K562 (cell line): Measurements from ENCODE around the gene TENM4. TPM values are rescaled to one million over a fixed set of nuclear protein-coding genes. Genes with fewer than 3 reads are reported as not detected.

Source experiments
- ATAC-seq: fragments of 200-7000 bp; cut with Tn5 transposase; 3 replicates; pipeline ENCODE4 v1.9.1; 2020; ENCODE audit warnings: moderate library complexity
- BruUV-seq: library from RNA; stranded (reverse); fragments of 400-500 nt; replicated peaks from 2 replicates; lab custom pipeline; 2021; lab: Mats Ljungman, UMichigan
- CTCF ChIA-PET: fragments of 300-600 bp; formaldehyde crosslinking; extraction: SDS; loops from one replicate; lab custom pipeline; 2021; ENCODE audit warnings: low intra/inter-chr PET ratio; lab: Yijun Ruan, JAX
- POLR2A ChIA-PET: fragments of 300-600, 350-650 bp; sonication (Branson Sonifier 250); formaldehyde crosslinking; extraction: SDS; loops from one replicate; lab custom pipeline; 2021; ENCODE audit warnings: antibody characterized with exemption, inconsistent platforms; lab: Yijun Ruan, JAX
- DNase-seq, 4 experiments: peaks; one replicate each; pipeline versions ENCODE4 v3.0.0 to v3.0.0-alpha.2; 2011 to 2018; ENCODE audit warnings: low spot score in 3 of 4, mixed read lengths in 3 of 4; ENCODE audit errors: extremely low read depth in 1 of 4
- FAIRE-seq: peaks from 2 replicates; lab custom pipeline; 2011; peaks lifted over from hg19 to GRCh38; lab: Jason Lieb, UNC
- H2AFZ ChIP-seq: 2 replicates; pipeline ENCODE4 v1.6.0; 2011; ENCODE audit warnings: low read depth, low read length, control low read depth, inconsistent platforms
- H3K27ac ChIP-seq: fragments of 200-600 bp; 3 replicates; pipeline ENCODE4 v1.8.0; 2011; ENCODE audit warnings: low read depth, mild to moderate bottlenecking, control low read depth, inconsistent platforms, low read length, moderate library complexity, mixed read lengths; ENCODE audit errors: extremely low read depth
- H3K27me3 ChIP-seq, 2 experiments: fragments of 300-600 bp in 1 of 2; 2 replicates in 1 of 2; 3 replicates in 1 of 2; pipeline versions ENCODE4 v1.6.0 to v1.8.0; 2011; ENCODE audit warnings: inconsistent platforms in 2 of 2, low read length in 2 of 2, mild to moderate bottlenecking in 1 of 2, mixed read lengths in 1 of 2, moderate library complexity in 1 of 2; ENCODE audit not compliant: control insufficient read depth in 2 of 2, insufficient read depth in 2 of 2
- H3K36me3 ChIP-seq: fragments of 300-600 bp; 3 replicates; pipeline ENCODE4 v1.8.0; 2011; ENCODE audit warnings: mild to moderate bottlenecking, low read length, inconsistent platforms; ENCODE audit not compliant: control insufficient read depth, insufficient read depth
- H3K4me1 ChIP-seq, 2 experiments: fragments of 200-600 bp in 1 of 2; replicated peaks in 1 of 2; 2 replicates in 1 of 2; 3 replicates in 1 of 2; pipeline versions ENCODE4 v1.5.1 to v1.8.0; 2011; ENCODE audit warnings: inconsistent platforms in 2 of 2, low read length in 2 of 2, mild to moderate bottlenecking in 1 of 2, mixed read lengths in 1 of 2, moderate library complexity in 1 of 2; ENCODE audit not compliant: control insufficient read depth in 2 of 2, insufficient read depth in 2 of 2
- H3K4me2 ChIP-seq: 2 replicates; pipeline ENCODE4 v1.6.1; 2011; ENCODE audit warnings: low read length, control low read depth, inconsistent platforms, mixed read lengths; ENCODE audit not compliant: insufficient read depth
- H3K4me3 ChIP-seq: fragments of 200-600 bp; sonication (generic), shearing (Covaris generic); 2 replicates; pipeline ENCODE4 v1.5.1; 2016; ENCODE audit warnings: control low read depth, inconsistent platforms
- H3K79me2 ChIP-seq: fragments of 200-600 bp; 3 replicates; pipeline ENCODE4 v1.8.0; 2011; ENCODE audit warnings: low read length, inconsistent platforms; ENCODE audit not compliant: control insufficient read depth, insufficient read depth
- H3K9ac ChIP-seq, 2 experiments: 2 replicates each; pipeline versions ENCODE4 v1.6.0 to v1.6.1; 2011; ENCODE audit warnings: low read depth in 2 of 2, low read length in 2 of 2, control low read depth in 1 of 2, inconsistent platforms in 1 of 2, mild to moderate bottlenecking in 1 of 2, mixed read lengths in 1 of 2; ENCODE audit not compliant: insufficient read depth in 1 of 2
- H3K9me1 ChIP-seq: one replicate; pipeline ENCODE4 v1.6.0; 2011; ENCODE audit warnings: inconsistent platforms, mild to moderate bottlenecking, low read length, moderate library complexity; ENCODE audit not compliant: control insufficient read depth, insufficient read depth
- H3K9me3 ChIP-seq: replicated peaks from 2 replicates; pipeline ENCODE4 v1.5.1; 2011; ENCODE audit warnings: low read depth, low read length, inconsistent platforms; ENCODE audit not compliant: control insufficient read depth, insufficient read depth
- H4K20me1 ChIP-seq: replicated peaks from 2 replicates; pipeline ENCODE4 v1.6.1; 2011; ENCODE audit warnings: low read length, inconsistent platforms, mixed read lengths; ENCODE audit not compliant: control insufficient read depth, insufficient read depth
- RNF2 ChIP-seq: sonication (generic); IDR thresholded peaks from 2 replicates; pipeline ENCODE4 v1.6.1; 2016
- WGBS: fragments of 100-300 bp; shearing (Covaris generic); methylation state at CpG from one replicate; pipeline ENCODE4 v1.1.6; 2016; ENCODE audit warnings: low coverage, mixed read lengths; ENCODE audit not compliant: insufficient coverage; ENCODE audit errors: missing lambda C conversion rate; 5-methylcytosine and 5-hydroxymethylcytosine counted together
- in situ Hi-C: fragments of 300-500 bp; cut with MboI; formaldehyde crosslinking; loops from 4 replicates; pipeline ENCODE4 v1.15.0; 2018; ENCODE audit warnings: inconsistent platforms, mixed read lengths
- intact Hi-C: fragments of 100-400 bp; cut with micrococcal nuclease; formaldehyde crosslinking; loops from 2 replicates; pipeline ENCODE4 v1.14.2; 2022
- polyA plus RNA-seq, 8 experiments: library from polyadenylated mRNA; depleted of rRNA in 4 of 8; stranded (reverse) in 5 of 8; unstranded in 3 of 8; fragments of >200 nt; fragmentation: Nextera tagmentation in 2 of 8; fragmentation: Illumina TruSeq in 1 of 8; extraction: Ambion mirVana in 2 of 8; extraction: Trizol in 1 of 8; gene quantifications; 2 replicates each; pipeline versions ENCODE4 v1.2.1 to v1.2.3, GENCODE V29; 2011 to 2014; ENCODE audit warnings: inconsistent platforms in 1 of 8, missing spikeins in 1 of 8
- total RNA-seq, 7 experiments: library from RNA; depleted of rRNA in 6 of 7; stranded (reverse); fragments of >200 nt in 6 of 7; fragmentation: Illumina TruSeq in 2 of 7; extraction: Trizol in 2 of 7; gene quantifications; 2 replicates each; pipeline versions ENCODE4 v1.2.1 to v1.2.3, GENCODE V29; 2011 to 2021; ENCODE audit warnings: low replicate concordance in 1 of 7
- TF ChIP-seq, protein P1 (sequence below), 2 experiments: fragments of 450-650 bp; IDR thresholded peaks; 2 replicates each; pipeline ENCODE4 v1.6.1; 2016

The TENM4 gene
- total and polyA plus RNA-seq, 9 of the 15 experiments (the other 6 are each of a cell fraction or from before 2014, with no cell fraction given): 0.16 TPM; not detected in 8

DNA sequence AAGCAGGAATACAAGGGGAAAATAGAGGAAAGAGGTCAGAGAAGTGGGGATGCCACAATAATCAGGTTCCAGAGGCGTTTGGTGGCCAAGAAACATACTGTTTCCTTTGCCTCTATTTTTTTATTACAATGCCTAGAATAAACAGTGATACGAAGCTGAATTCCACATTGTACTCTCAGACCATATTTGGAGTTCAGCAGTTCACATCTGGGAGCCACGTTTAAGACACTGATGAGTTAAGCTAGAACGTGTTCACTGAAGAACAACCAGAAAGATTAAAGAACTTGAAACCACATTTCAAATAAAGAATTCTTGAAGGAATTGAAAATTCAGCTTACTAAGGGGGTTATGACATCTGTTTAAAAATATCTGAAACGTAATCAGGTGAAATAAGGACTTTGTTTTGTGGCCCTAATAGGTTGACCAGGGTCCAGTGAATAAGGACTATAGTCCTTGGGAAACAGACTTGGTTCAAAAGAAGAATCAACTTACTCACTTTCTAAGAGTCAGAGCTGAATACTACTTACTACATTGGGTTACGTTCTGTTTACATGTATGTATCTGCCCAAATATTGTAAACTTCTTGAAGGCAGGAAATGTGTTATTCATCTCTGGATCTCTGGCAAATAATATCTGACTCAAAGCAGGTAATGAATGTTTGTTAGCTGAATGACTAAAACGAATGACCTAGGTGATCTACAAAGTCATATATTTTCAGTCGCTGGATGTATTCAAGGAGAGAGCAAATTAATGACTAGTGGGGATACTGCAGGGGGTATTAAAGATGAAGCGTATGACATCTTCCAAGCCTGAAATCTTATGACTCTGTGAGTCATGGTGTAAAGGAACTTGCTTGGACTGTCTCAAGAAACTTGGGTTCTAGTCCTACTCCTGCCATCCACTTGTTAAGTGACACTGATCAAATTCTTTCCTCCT, 619.2 kb downstream of the TENM4 start:
- no TSS peak for BruUV-seq
- H4K20me1 ChIP-seq: 0 out of 2 replicates have a peak, but pooled peaks cover 3% of the 10 kb centered on the region
- CTCF ChIA-PET: no interaction called here
- intact Hi-C loops: no loop called here
- TF ChIP-seq RNF2: no peak
- TF ChIP-seq, protein P1, sequence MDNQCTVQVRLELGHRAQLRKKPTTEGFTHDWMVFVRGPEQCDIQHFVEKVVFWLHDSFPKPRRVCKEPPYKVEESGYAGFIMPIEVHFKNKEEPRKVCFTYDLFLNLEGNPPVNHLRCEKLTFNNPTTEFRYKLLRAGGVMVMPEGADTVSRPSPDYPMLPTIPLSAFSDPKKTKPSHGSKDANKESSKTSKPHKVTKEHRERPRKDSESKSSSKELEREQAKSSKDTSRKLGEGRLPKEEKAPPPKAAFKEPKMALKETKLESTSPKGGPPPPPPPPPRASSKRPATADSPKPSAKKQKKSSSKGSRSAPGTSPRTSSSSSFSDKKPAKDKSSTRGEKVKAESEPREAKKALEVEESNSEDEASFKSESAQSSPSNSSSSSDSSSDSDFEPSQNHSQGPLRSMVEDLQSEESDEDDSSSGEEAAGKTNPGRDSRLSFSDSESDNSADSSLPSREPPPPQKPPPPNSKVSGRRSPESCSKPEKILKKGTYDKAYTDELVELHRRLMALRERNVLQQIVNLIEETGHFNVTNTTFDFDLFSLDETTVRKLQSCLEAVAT (IDR thresholded peaks at IDR 0.05): no peak
- TF ChIP-seq, all 486 proteins: peak for 0
- Histone ChIP-seq H3K4me2 (no peak overlapping the region), H3K4me3 (no peak overlapping the region), H3K9me3 (no peaks in the 10 kb centered on the region), H2AFZ (no peak overlapping the region), H3K27me3 (peaks cover 6 to 15% of the 10 kb centered on the region in 2 experiments; a peak in 4 of 5 replicates), H3K27ac (no peak overlapping the region), H3K79me2 (no peaks in the 10 kb centered on the region), H3K4me1 (peaks cover 0 to 6% of the 10 kb centered on the region in 2 experiments; a peak in 2 of 5 replicates), H3K36me3 (no peaks in the 10 kb centered on the region), H3K9ac (no peak overlapping the region), H3K9me1 (no peaks in the 10 kb centered on the region)
- FAIRE-seq: no peak
- POLR2A ChIA-PET: interaction anchor here (1.6 kb wide), 1 partner anchor 21 kb away, joined by 3 read pairs; no protein-coding TSS in a partner anchor
- 1% methylated on average over 9 of the region's 9 CpGs for WGBS
- DNase-seq: no peak
- no peak for ATAC-seq
- in situ Hi-C loops: no loop called here
